HTR-8/SVneo (cell line): Measurements from ENCODE around the gene HLA-E.
"Not testable (repeated sequence)": the region's sequence is repeated elsewhere in the genome, so short reads cannot be mapped to it uniquely, and the experiment has no call there.

Experiments
- DNase-seq: peaks from one replicate; pipeline ENCODE4 v3.0.0; 2011; ENCODE audit warnings: low spot score, mixed read lengths; ENCODE audit not compliant: insufficient read length
- FAIRE-seq: peaks from 2 replicates; lab custom pipeline; 2011; peaks lifted over from hg19 to GRCh38; lab: Jason Lieb, UNC

HLA-E gene

GRCh38 chr6:30500421-30501355 is 11.4 kb downstream of the HLA-E start:
- DNase-seq, result no peak
- FAIRE-seq, result no peak

- no peak for FAIRE-seq
- no peak for DNase-seq
Observed at GRCh38 chr6:30507849-30508827, 18.8 kb downstream of the HLA-E start.

- no peak for FAIRE-seq
- no peak for DNase-seq
Observed at GRCh38 chr6:30508890-30509736, 19.8 kb downstream of the HLA-E start.

- FAIRE-seq, result no peak
Observed at GRCh38 chr6:30510419-30511168, 21.3 kb downstream of the HLA-E start.

GRCh38 chr6:30511169-30511546 is 21.8 kb downstream of the HLA-E start:
- FAIRE-seq (no peak), DNase-seq (no peak)

More at GRCh38 chr6:30510419-30511168, 21.3 kb downstream of the HLA-E start:
- no peak for DNase-seq

- no peak for DNase-seq
- no peak for FAIRE-seq
Observed at GRCh38 chr6:30513451-30513850, 24.1 kb downstream of the HLA-E start.

- no peak for DNase-seq
- FAIRE-seq, result no peak
Observed at GRCh38 chr6:30515106-30515505, 25.8 kb downstream of the HLA-E start.

GRCh38 chr6:30515944-30516753 is 26.8 kb downstream of the HLA-E start:
- peak; percentile 51 for FAIRE-seq

GRCh38 chr6:30516754-30517076 is 27.4 kb downstream of the HLA-E start:
- not testable (repeated sequence) for FAIRE-seq, DNase-seq

More at GRCh38 chr6:30515944-30516753, 26.8 kb downstream of the HLA-E start:
- DNase-seq, result peak; percentile 93

GRCh38 chr6:30517767-30518504 is 28.6 kb downstream of the HLA-E start:
- not testable (repeated sequence) for DNase-seq, FAIRE-seq

- DNase-seq, FAIRE-seq: not testable (repeated sequence)
Observed at GRCh38 chr6:30518505-30519145, 29.3 kb downstream of the HLA-E start.

GRCh38 chr6:30520522-30520921 is 31.2 kb downstream of the HLA-E start:
- FAIRE-seq, result no peak
- DNase-seq, result no peak

GRCh38 chr6:30521082-30521481 is 31.8 kb downstream of the HLA-E start:
- not testable (repeated sequence) for FAIRE-seq, DNase-seq

- not testable (repeated sequence) for FAIRE-seq
Observed at GRCh38 chr6:30521952-30522351, 32.6 kb downstream of the HLA-E start.

GRCh38 chr6:30526444-30526843 is 37.1 kb downstream of the HLA-E start:
- FAIRE-seq, DNase-seq: not testable (repeated sequence)

More at GRCh38 chr6:30521952-30522351, 32.6 kb downstream of the HLA-E start:
- not testable (repeated sequence) for DNase-seq

- not testable (repeated sequence) for DNase-seq, FAIRE-seq
Observed at GRCh38 chr6:30529349-30529875, 40.1 kb downstream of the HLA-E start.

GRCh38 chr6:30530014-30530413 is 40.7 kb downstream of the HLA-E start:
- FAIRE-seq, result no peak
- no peak for DNase-seq
